Smooth muscle cell (in vitro differentiated cells): ENCODE results near the gene MED13L. TPM values are rescaled to one million over a fixed set of nuclear protein-coding genes. Genes with fewer than 3 reads are reported as not detected.

Source experiments
- DNase-seq: peaks from one replicate; lab custom pipeline; 2025; ENCODE audit not compliant: unreplicated experiment; lab: John Stamatoyannopoulos, UW
- H2AFZ ChIP-seq: fragments of 200-600 bp; sonication (generic); 2 replicates; pipeline ENCODE4 v1.6.0; 2016; ENCODE audit warnings: antibody characterized with exemption, low read depth, mild to moderate bottlenecking
- H3F3A ChIP-seq: fragments of 200-600 bp; sonication (generic); 2 replicates; pipeline ENCODE4 v1.6.0; 2017; ENCODE audit warnings: antibody characterized with exemption, low read depth
- H3K27ac ChIP-seq: fragments of 200-600 bp; sonication (generic); 2 replicates; pipeline ENCODE4 v1.5.1; 2016; ENCODE audit warnings: low read depth, mild to moderate bottlenecking
- H3K27me3 ChIP-seq: fragments of 200-600 bp; sonication (generic); 2 replicates; pipeline ENCODE4 v1.6.1; 2016; ENCODE audit warnings: low read depth, mild to moderate bottlenecking
- H3K36me3 ChIP-seq: fragments of 200-600 bp; sonication (generic); 2 replicates; pipeline ENCODE4 v1.5.1; 2016; ENCODE audit warnings: low read depth
- H3K4me1 ChIP-seq: fragments of 200-600 bp; sonication (generic); 2 replicates; pipeline ENCODE4 v1.5.1; 2016; ENCODE audit warnings: low read depth
- H3K4me2 ChIP-seq: fragments of 200-600 bp; sonication (generic); 2 replicates; pipeline ENCODE4 v1.6.0; 2016; ENCODE audit warnings: mild to moderate bottlenecking
- H3K4me3 ChIP-seq: fragments of 200-600 bp; sonication (generic); 2 replicates; pipeline ENCODE4 v1.5.1; 2016; ENCODE audit warnings: mild to moderate bottlenecking
- H3K79me2 ChIP-seq: fragments of 200-600 bp; sonication (generic); 2 replicates; pipeline ENCODE4 v1.6.0; 2016; ENCODE audit warnings: low read depth, mild to moderate bottlenecking
- H3K9ac ChIP-seq: fragments of 200-600 bp; sonication (generic); 2 replicates; pipeline ENCODE4 v1.6.0; 2016; ENCODE audit warnings: low read depth
- H3K9me3 ChIP-seq: fragments of 200-600 bp; sonication (generic); replicated peaks from 2 replicates; pipeline ENCODE4 v1.5.1; 2016; ENCODE audit warnings: low read depth
- H4K20me1 ChIP-seq: fragments of 200-600 bp; sonication (generic); 2 replicates; pipeline ENCODE4 v1.6.0; 2016; ENCODE audit warnings: low read depth
- CTCF ChIP-seq: fragments of 200-600 bp; sonication (generic); IDR thresholded peaks from 2 replicates; pipeline ENCODE4 v1.5.1; 2017; ENCODE audit warnings: borderline replicate concordance, mild to moderate bottlenecking, antibody characterized with exemption; ENCODE audit not compliant: insufficient read depth, poor library complexity, severe bottlenecking
- WGBS: methylation state at CpG from one replicate; pipeline ENCODE4 v1.1.7; 2016; ENCODE audit warnings: low lambda C conversion rate; 5-methylcytosine and 5-hydroxymethylcytosine counted together
- polyA plus RNA-seq: library from polyadenylated mRNA; unstranded; fragments of >200 nt; fragmentation: Nextera tagmentation; extraction: Ambion mirVana; gene quantifications from 2 replicates; pipeline ENCODE4 v1.2.1, GENCODE V29; 2016
- total RNA-seq: library from RNA; depleted of rRNA; stranded (reverse); fragments of >200 nt; gene quantifications from 2 replicates; pipeline ENCODE4 v1.2.3, GENCODE V29; 2014

The MED13L gene
- total and polyA plus RNA-seq, 2 experiments from 2014 or later, result 13.2 to 74.3 TPM

- no peak for DNase-seq
- Histone ChIP-seq H3K79me2 (peaks cover 99% of the 10 kb centered on the region), H3K4me3 (no peak overlapping the region), H3K9me3 (no peaks in the 10 kb centered on the region), H3F3A (peaks cover 24% of the 10 kb centered on the region), H3K4me2 (no peak overlapping the region), H3K4me1 (peaks cover 74% of the 10 kb centered on the region), H3K27me3 (no peaks in the 10 kb centered on the region), H3K9ac (no peak overlapping the region), H3K36me3 (no peaks in the 10 kb centered on the region), H4K20me1 (peaks cover 47% of the 10 kb centered on the region), H2AFZ (no peak overlapping the region), H3K27ac (no peak overlapping the region)
- 88% methylated on average over 8 of the region's 8 CpGs for WGBS
- TF ChIP-seq CTCF, result no peak
Observed at GRCh38 chr12:116155383-116155782, 122.1 kb downstream of the MED13L start.

GRCh38 chr12:116153983-116154382 lies 123.5 kb downstream of the MED13L start:
- Histone ChIP-seq H3K9me3 (no peaks in the 10 kb centered on the region), H3F3A (peaks cover 21% of the 10 kb centered on the region), H3K4me1 (peaks cover 64% of the 10 kb centered on the region), H4K20me1 (peaks cover 50% of the 10 kb centered on the region), H3K36me3 (no peaks in the 10 kb centered on the region), H3K27ac (peak overlapping the region; percentile 96), H3K27me3 (no peaks in the 10 kb centered on the region), H3K4me3 (no peak overlapping the region), H3K4me2 (peak overlapping the region; percentile 79), H2AFZ (no peak overlapping the region), H3K79me2 (peaks cover 99% of the 10 kb centered on the region), H3K9ac (peak overlapping the region; percentile 74)
- TF ChIP-seq CTCF, result no peak
- WGBS, result 77% methylated on average over 2 of the region's 2 CpGs
- no peak for DNase-seq

GRCh38 chr12:116153113-116153512 lies 124.4 kb downstream of the MED13L start:
- peaks cover 55% of the 10 kb centered on the region for H3K4me1 ChIP-seq
- H3K27me3 ChIP-seq, result no peaks in the 10 kb centered on the region
- TF ChIP-seq CTCF, result no peak
- peaks cover 44% of the 10 kb centered on the region for H4K20me1 ChIP-seq
- peak overlapping the region; percentile 74 for H3K9ac ChIP-seq
- H2AFZ ChIP-seq, result no peak overlapping the region
- H3K36me3 ChIP-seq, result no peaks in the 10 kb centered on the region
- no peak overlapping the region for H3K4me3 ChIP-seq
- peaks cover 99% of the 10 kb centered on the region for H3K79me2 ChIP-seq
- DNase-seq, result no peak
- H3K27ac ChIP-seq, result peak overlapping the region; percentile 96
- H3K9me3 ChIP-seq, result no peaks in the 10 kb centered on the region
- peaks cover 17% of the 10 kb centered on the region for H3F3A ChIP-seq
- peak overlapping the region; percentile 79 for H3K4me2 ChIP-seq

- Histone ChIP-seq H3K27me3 (no peaks in the 10 kb centered on the region), H3K9ac (peak overlapping the region; percentile 86), H3F3A (peaks cover 12% of the 10 kb centered on the region), H3K27ac (peak overlapping the region; percentile 96), H3K79me2 (peaks cover 98% of the 10 kb centered on the region), H3K4me1 (peaks cover 47% of the 10 kb centered on the region), H4K20me1 (peaks cover 39% of the 10 kb centered on the region), H3K4me3 (no peak overlapping the region), H3K36me3 (no peaks in the 10 kb centered on the region), H2AFZ (no peak overlapping the region), H3K9me3 (no peaks in the 10 kb centered on the region), H3K4me2 (peak overlapping the region; percentile 79)
- DNase-seq, result no peak
- no peak for TF ChIP-seq CTCF
- 13% methylated on average over 4 of the region's 4 CpGs for WGBS
Observed at GRCh38 chr12:116152268-116152667, 125.2 kb downstream of the MED13L start.
